GM19193 (cell line): Measurements from ENCODE around the gene DLGAP1.

ENCODE experiments used
- POLR2A ChIP-seq: IDR thresholded peaks from 4 replicates; pipeline ENCODE4 v1.6.1; 2011; ENCODE audit not compliant: insufficient read depth, insufficient read length; ENCODE audit errors: extremely low read depth

DLGAP1 gene

DNA sequence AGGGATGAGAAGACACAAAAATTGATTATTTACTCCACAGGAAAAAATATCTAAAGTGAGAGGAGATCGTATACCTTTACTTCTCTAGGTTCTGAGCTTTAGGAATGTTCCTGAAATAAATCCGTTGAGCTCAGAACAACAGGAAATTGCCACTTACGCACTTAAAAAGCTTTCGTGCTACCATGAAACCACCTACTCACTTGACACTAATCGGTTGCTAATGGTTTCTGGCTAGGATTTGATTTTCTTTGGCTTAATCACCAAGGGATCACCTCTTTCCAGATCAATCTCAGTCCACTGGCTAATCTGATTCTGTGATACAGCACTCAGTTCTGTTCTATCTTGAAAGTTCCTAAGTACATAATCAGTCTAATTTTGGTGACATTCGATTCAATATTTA lies 419.6 kb downstream of the DLGAP1 start:
- TF ChIP-seq POLR2A = no peak

GRCh38 chr18:4026542-4026941 lies 428.6 kb downstream of the DLGAP1 start:
- TF ChIP-seq POLR2A = no peak

DNA sequence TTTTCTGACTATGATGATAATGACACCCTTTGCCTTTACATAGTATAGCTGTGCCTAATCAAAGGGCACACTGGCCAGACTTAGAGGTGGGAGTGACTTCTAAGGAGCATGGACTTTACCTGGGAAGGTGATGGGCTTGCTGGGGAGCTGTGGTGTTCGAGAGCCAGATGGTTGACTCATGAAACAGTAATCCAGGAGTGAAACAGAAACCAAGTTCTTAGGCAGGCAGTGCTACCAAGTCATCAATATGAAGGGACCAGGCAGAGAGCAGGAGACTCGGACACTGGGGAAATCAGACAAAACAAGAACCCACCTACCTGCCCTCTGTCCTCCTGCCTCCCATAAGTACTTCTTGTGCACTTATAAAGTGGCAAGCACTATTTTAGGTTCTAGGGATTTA lies 430.4 kb downstream of the DLGAP1 start:
- TF ChIP-seq POLR2A = no peak

DNA sequence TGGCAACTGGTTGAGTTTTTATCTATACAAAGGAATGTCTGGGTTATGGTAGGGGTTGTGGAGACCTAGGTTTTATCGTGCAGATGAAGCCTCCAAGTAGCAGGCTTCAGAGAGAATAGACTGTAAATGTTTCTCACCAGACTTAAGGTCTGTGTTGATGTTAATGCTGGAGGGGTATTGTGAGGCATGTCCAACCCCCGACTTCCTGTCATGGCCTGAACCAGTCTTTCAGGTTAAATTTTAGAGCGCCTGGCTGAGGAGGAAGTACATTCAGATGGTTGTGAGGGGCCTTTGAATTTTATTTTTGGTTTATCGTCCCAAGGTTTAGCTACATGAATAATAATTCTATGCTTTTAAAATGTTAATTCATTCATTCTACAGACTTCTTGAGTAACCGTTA lies 435.1 kb downstream of the DLGAP1 start:
- no peak for TF ChIP-seq POLR2A

- no peak for TF ChIP-seq POLR2A
These were observed 437.6 kb downstream of the DLGAP1 start for GRCh38 chr18:4017480-4017879.

DNA sequence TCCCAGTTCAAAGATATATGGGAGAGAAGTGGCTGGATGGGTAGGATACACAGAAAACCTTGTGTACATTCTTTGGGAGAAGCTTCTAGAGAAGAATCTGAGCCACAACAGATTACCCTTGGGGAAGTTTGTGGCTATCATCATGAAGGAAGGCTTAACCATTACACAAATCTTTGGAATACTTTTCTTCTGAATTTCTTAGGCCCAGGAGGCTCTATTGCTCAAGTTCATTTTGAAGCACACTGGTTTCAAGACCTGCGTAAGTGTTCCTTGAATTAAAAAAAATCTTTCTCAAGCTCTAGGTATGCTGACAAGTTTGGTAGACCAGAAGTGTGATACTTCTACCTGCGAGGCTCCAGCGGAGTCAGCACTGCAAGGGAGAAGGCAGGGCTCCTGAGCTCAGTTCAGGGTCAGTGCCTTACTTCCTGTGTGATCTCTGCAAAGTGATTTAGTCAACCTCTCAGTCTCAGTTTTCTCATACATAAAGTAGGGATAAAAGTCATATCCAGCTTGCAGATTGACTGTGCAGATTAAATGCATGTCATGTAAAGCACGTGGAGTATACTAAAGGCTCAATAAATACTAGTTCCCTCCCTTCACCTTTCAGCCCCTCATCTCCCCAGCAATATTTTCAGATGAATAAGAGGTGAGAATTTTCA lies 438.6 kb downstream of the DLGAP1 start:
- TF ChIP-seq POLR2A = no peak

GRCh38 chr18:4007846-4008245 lies 447.3 kb downstream of the DLGAP1 start:
- TF ChIP-seq POLR2A = no peak

DNA sequence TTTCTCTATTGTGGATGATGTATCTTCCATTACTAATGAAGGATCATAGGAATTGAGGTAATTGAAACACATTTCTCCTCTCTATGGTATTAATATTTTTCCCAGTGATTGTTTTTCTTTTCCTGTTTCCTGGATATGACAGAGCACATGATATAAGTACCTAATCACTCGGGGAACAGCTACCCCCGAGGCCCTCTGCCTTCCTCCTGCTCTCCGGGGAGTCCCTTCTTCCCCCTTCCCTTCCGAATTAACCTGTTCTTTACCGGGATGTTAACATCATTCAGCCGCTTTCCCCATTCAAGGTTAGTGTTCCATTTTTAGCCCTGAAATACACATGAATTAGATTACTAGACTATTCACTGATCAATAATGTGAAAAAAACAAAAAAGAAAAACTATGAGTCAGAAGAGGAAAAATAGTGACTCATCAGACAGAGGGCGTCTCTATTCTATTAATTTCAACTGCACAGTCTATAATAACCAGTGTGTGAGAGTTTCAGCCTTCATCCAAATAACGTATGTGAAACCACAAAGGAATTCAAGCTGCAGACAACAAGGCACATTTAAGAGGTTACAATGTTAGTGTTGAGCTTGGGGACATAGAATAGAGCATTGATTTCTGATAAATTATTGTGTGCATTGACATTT lies 450.8 kb downstream of the DLGAP1 start:
- TF ChIP-seq POLR2A = no peak

DNA sequence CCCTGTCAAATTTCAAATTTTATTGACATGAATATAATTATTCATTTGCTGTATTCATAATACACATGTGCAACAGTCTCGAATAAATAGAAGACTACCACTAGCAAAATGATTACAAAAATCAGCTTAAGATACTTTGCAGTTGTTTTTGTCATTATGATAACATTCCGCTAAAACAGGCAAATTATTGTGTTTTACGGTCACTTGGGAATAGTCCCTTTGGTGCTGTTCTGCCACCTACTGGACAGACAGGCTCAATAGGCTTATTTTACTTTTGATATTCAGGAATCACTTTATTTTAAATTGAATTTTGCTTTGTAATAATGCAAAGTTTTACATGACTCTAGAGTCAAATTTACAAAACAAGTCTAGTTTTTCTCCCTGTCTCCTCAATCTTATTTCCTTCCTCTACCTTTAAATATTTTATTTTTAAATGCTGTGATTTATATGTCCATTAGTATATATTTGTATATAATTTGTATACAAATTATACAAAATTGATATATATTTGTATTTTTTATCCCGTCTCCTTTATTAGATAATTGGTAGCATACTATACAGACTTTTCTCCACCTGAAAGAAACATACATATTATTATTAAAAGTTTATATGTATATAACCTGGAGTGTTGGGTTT lies 456.3 kb downstream of the DLGAP1 start:
- no peak for TF ChIP-seq POLR2A

DNA sequence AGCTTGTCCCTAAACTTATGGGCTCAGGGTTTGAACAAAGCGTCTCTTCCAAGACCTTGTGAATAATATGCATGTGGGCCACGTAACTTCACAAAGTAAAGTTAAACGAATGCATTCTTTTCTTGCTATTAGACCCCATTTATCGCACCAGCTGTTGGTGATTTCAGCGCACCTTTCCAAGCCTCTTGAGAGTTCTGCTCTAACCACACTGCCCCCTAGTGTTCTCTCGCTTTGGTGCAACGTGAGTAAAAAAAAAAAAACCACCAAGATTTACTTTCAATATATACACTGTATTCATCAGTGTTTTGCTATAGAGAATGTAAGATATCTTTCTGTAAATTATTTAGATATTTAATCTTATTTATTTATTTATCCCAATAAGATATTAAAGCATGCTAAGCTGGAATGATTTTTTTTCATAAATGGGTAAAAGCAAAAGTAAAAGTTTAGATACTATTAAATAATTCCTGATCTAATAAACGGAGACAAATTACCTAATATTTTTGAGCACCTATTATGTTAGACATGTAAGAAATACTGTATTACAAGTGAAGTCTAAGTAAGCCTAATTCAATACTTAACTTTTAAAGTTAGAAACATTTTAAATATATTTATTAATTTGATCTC lies 459.5 kb downstream of the DLGAP1 start:
- no peak for TF ChIP-seq POLR2A

GRCh38 chr18:3993941-3994687 lies 461.0 kb downstream of the DLGAP1 start:
- TF ChIP-seq POLR2A = no peak

GRCh38 chr18:3985664-3986063 lies 469.4 kb downstream of the DLGAP1 start:
- TF ChIP-seq POLR2A = no peak

DNA sequence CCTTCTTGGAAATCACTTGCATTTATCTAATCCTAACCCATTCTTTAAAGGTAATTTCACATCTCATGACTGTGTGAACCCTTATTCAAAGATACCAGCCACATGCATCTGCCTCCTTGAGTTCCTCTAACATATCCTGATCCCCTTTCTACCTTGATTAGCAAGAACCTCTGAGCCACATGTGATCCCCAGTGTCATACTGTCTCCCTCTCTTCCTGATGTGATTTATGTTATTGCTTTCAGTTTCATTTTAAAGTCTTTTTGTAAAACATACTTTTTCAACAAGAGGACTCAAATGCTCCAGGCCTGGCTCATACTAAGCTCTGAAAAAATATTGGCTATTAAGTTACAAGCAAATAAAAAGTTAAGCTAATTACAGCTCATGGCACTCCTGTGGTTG lies 470.1 kb downstream of the DLGAP1 start:
- no peak for TF ChIP-seq POLR2A

DNA sequence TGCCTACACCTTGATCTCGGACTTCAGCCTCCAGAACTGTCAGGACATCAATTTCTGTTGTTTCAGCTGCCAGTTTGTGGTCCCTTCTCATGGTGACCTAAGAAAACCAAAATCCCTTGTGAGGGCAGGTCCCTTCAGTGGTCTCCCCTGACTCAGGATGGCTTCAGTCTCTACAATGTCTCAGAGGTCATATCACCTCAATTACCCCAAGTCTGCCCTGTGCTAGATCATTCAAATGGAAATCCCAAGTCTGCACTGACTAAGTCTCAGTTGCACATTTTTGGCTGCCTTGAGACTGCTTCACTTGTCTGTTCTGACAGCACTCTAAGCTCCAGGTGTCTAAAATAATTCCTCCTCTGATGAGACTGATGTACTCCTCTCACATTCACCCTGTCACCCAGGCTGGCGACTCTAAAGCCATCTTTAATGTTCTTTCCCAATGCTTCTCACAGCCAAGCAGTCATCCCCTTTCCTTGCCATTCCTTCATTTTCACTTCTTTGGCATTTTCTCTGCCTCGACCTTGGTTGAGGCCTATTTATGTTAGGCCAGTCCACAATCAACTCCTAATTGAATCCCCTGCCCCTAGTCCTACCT lies 470.8 kb downstream of the DLGAP1 start:
- no peak for TF ChIP-seq POLR2A
